ENCODE measurements around the gene NCAN.

The NCAN gene

GRCh38 chr19:19201697-19202630, 9.8 kb upstream of the NCAN start:
- H3K4me3 ChIP-seq (ENCODE audit: low read depth, low read length) = peak overlapping the region; percentile 55
- TF ChIP-seq CTCF (IDR thresholded peaks at IDR 0.05; ENCODE audit: borderline replicate concordance, insufficient read depth, low read depth, low read length) = no peak

- TF ChIP-seq CTCF (IDR thresholded peaks at IDR 0.05; ENCODE audit: borderline replicate concordance, insufficient read depth, low read depth, low read length) = no peak
- peak overlapping the region; percentile 55 for H3K4me3 ChIP-seq (ENCODE audit: low read depth, low read length)
These were observed 9.1 kb upstream of the NCAN start for GRCh38 chr19:19202707-19203011.

GRCh38 chr19:19203012-19203856, 8.5 kb upstream of the NCAN start, which contains the start of gene NR2C2AP:
TSS of gene NR2C2AP (minus strand) at chr19:19203414. CDS start at chr19:19203060, 354 bp downstream.
- peak within 1 kb of the TSS; percentile 55 for H3K4me3 ChIP-seq (ENCODE audit: low read depth, low read length)
- no peak for TF ChIP-seq CTCF (IDR thresholded peaks at IDR 0.05; ENCODE audit: borderline replicate concordance, insufficient read depth, low read depth, low read length)

GRCh38 chr19:19204181-19204580, 7.6 kb upstream of the NCAN start:
- no peak overlapping the region for H3K4me3 ChIP-seq (ENCODE audit: low read depth, low read length)
- no peak for TF ChIP-seq CTCF (IDR thresholded peaks at IDR 0.05; ENCODE audit: borderline replicate concordance, insufficient read depth, low read depth, low read length)

GRCh38 chr19:19205416-19206410, 6.0 kb upstream of the NCAN start:
- no peak overlapping the region for H3K4me3 ChIP-seq (ENCODE audit: low read depth, low read length)
- no peak for TF ChIP-seq CTCF (IDR thresholded peaks at IDR 0.05; ENCODE audit: borderline replicate concordance, insufficient read depth, low read depth, low read length)

- no peak for TF ChIP-seq CTCF (IDR thresholded peaks at IDR 0.05; ENCODE audit: borderline replicate concordance, insufficient read depth, low read depth, low read length)
- H3K4me3 ChIP-seq (ENCODE audit: low read depth, low read length) = no peak overlapping the region
These were observed 4.8 kb upstream of the NCAN start for GRCh38 chr19:19206938-19207337.
